ENCODE measurements around the gene ZNF91. TPM values are rescaled to one million over a fixed set of nuclear protein-coding genes. Genes with fewer than 3 reads are reported as not detected.

ZNF91 gene
- total RNA-seq, 1 donor from 2014 or later: 81.0 TPM

- peaks cover 63% of the 10 kb centered on the region for H3K4me1 ChIP-seq
- peaks cover 0 to 3% of the 10 kb centered on the region in 2 donors for H3K36me3 ChIP-seq
- no peaks in the 10 kb centered on the region for H3K27me3 ChIP-seq
- H3K4me3 ChIP-seq: no peak overlapping the region
- H3K9me3 ChIP-seq: no peaks in the 10 kb centered on the region
- TF ChIP-seq POLR2A (IDR thresholded peaks at IDR 0.05) (no peak), CTCF (IDR thresholded peaks at IDR 0.05) (no peak), POLR2AphosphoS5 (IDR thresholded peaks at IDR 0.05; ENCODE audit: insufficient read depth in 1 of 2, low read depth in 1 of 2) (no peak)
- H3K27ac ChIP-seq: no peak overlapping the region
- intact Hi-C loops (cut with DNase I): no loop called here
- DNase-seq (ENCODE audit: extremely low spot score in 2 of 2): no peak
These were observed 2.1 kb downstream of the ZNF91 start for GRCh38 chr19:23393121-23393520.

GRCh38 chr19:23391236-23391635 lies 4.0 kb downstream of the ZNF91 start:
- TF ChIP-seq CTCF (IDR thresholded peaks at IDR 0.05): no peak
- TF ChIP-seq POLR2AphosphoS5 (IDR thresholded peaks at IDR 0.05; ENCODE audit: insufficient read depth in 1 of 2, low read depth in 1 of 2): no peak
- TF ChIP-seq POLR2A (IDR thresholded peaks at IDR 0.05): no peak
- Histone ChIP-seq H3K4me3 (no peak overlapping the region), H3K36me3 (peaks cover 0 to 20% of the 10 kb centered on the region in 2 donors), H3K9me3 (no peaks in the 10 kb centered on the region), H3K27me3 (no peaks in the 10 kb centered on the region), H3K4me1 (peaks cover 71% of the 10 kb centered on the region), H3K27ac (no peak overlapping the region)
- no peak for DNase-seq (ENCODE audit: extremely low spot score in 2 of 2)
- intact Hi-C loops (cut with DNase I): no loop called here

- peaks cover 23% of the 10 kb centered on the region for H3K4me1 ChIP-seq
- DNase-seq (ENCODE audit: extremely low spot score in 2 of 2): no peak
- H3K36me3 ChIP-seq: peaks cover 0 to 57% of the 10 kb centered on the region in 2 donors
- H3K27me3 ChIP-seq: no peaks in the 10 kb centered on the region
- H3K4me3 ChIP-seq: no peak overlapping the region
- no peaks in the 10 kb centered on the region for H3K9me3 ChIP-seq
- intact Hi-C loops (cut with DNase I): loop anchor here (5.0 kb wide), 1 partner anchor 43 kb away; no protein-coding TSS in a partner anchor
- no peak overlapping the region for H3K27ac ChIP-seq
- TF ChIP-seq CTCF (IDR thresholded peaks at IDR 0.05): no peak
- no peak for TF ChIP-seq POLR2AphosphoS5 (IDR thresholded peaks at IDR 0.05; ENCODE audit: insufficient read depth in 1 of 2, low read depth in 1 of 2)
- no peak for TF ChIP-seq POLR2A (IDR thresholded peaks at IDR 0.05)
These were observed 9.9 kb downstream of the ZNF91 start for GRCh38 chr19:23385404-23385803.

GRCh38 chr19:23384858-23385257 lies 10.4 kb downstream of the ZNF91 start:
- no peak for DNase-seq (ENCODE audit: extremely low spot score in 2 of 2)
- H3K27ac ChIP-seq: no peak overlapping the region
- TF ChIP-seq POLR2AphosphoS5 (IDR thresholded peaks at IDR 0.05; ENCODE audit: insufficient read depth in 1 of 2, low read depth in 1 of 2) (no peak), CTCF (IDR thresholded peaks at IDR 0.05) (no peak), POLR2A (IDR thresholded peaks at IDR 0.05) (no peak)
- H3K4me3 ChIP-seq: no peak overlapping the region
- peaks cover 0 to 57% of the 10 kb centered on the region in 2 donors for H3K36me3 ChIP-seq
- H3K4me1 ChIP-seq: peaks cover 18% of the 10 kb centered on the region
- H3K27me3 ChIP-seq: no peaks in the 10 kb centered on the region
- H3K9me3 ChIP-seq: no peaks in the 10 kb centered on the region
- intact Hi-C loops (cut with DNase I): loop anchor here (5.0 kb wide), 1 partner anchor 43 kb away; no protein-coding TSS in a partner anchor

- intact Hi-C loops (cut with DNase I): no loop called here
- Histone ChIP-seq H3K9me3 (peaks cover 5% of the 10 kb centered on the region), H3K27me3 (no peaks in the 10 kb centered on the region), H3K27ac (no peak overlapping the region), H3K4me3 (no peak overlapping the region), H3K4me1 (peaks cover 23% of the 10 kb centered on the region), H3K36me3 (peaks cover 0 to 63% of the 10 kb centered on the region in 2 donors)
- TF ChIP-seq CTCF (IDR thresholded peaks at IDR 0.05) (no peak), POLR2AphosphoS5 (IDR thresholded peaks at IDR 0.05; ENCODE audit: insufficient read depth in 1 of 2, low read depth in 1 of 2) (no peak), POLR2A (IDR thresholded peaks at IDR 0.05) (no peak)
- DNase-seq (ENCODE audit: extremely low spot score in 2 of 2): no peak
These were observed 11.1 kb downstream of the ZNF91 start for GRCh38 chr19:23384166-23384565.
